ENCODE data around the gene DCAF11.
A peak's percentile ranks its signal among the peaks of the same experiment; 100 is the strongest.

The DCAF11 gene

GRCh38 chr14:24114532-24115421 lies at the start of gene DCAF11, which contains the start of gene NRL:
DCAF11 (plus strand) TSS chr14:24114777; CDS start chr14:24115595, 818 bp downstream.
NRL (minus strand) TSS chr14:24114949; CDS start chr14:24082848, 32,101 bp downstream.
- DNase-seq: peak; percentile 99

- DNase-seq: no peak
Measured at GRCh38 chr14:24064856-24065255, 49.7 kb upstream of the DCAF11 start.

DNA sequence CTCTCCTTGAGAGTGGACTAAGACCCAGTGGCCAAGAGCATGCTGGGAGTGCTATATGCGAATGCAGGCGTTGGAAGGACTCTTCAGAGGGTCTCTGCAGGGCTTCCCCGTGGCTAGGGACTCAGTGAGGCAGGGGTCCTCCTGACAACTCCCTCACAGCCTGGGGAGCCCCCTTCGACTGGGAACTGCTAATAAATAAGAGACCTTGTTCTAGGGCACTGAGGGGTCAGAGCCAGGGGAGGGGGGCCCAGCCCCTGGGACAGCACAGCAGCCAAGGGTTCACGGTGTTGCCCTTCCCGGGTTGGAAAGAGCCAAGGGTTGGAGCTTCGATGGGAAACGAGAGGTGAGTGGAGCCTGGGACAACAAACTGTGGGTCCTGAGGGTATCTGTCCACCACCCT lies 49.2 kb upstream of the DCAF11 start:
- DNase-seq: no peak

GRCh38 chr14:24066496-24067132 lies 48.0 kb upstream of the DCAF11 start:
- no peak for DNase-seq

GRCh38 chr14:24067133-24068082 lies 47.2 kb upstream of the DCAF11 start:
- DNase-seq: no peak

GRCh38 chr14:24068711-24069410 lies 45.7 kb upstream of the DCAF11 start:
- DNase-seq: no peak

- DNase-seq: no peak
Measured at GRCh38 chr14:24069411-24069735, 45.2 kb upstream of the DCAF11 start.

DNA sequence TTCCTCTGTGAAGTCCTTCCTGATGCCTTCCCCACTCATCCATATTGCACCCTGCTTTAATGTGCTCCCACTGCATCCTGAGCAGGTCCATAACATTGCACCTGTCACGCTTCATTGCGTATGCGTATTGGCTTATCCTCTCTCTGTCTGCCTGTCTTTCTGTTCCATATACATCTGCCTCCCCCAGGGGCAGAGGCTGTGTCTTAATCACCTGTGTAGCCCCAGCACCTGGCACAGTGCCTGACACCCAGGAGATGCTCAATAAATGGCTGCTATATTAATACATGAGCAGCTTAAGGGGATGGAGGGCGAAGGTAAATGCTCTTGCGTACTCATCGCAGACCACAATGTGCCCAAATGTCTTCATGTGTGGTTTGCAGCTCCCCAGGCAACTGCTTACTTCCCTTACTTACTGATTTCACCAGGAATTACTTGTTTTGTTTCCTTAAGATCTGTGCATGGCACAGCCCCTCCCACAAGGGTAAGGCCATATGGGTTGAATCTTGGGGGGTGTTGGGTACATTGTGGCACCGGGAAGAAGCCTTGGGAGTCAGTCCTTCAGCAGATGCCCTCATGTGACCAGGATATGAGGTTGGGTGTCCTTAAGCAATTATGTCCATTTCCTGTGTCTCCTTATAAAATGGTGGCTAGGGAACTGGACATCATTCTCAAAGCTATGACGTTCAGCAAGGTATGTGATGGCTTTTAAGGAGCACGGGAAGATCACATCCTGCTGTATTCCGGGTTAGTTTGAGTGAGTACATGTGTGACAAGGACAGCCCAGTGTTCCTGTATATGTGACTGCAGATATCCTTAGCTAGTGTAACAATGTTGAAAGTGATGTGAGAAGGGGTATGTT lies 44.1 kb upstream of the DCAF11 start:
- DNase-seq: no peak

GRCh38 chr14:24071144-24071697 lies 43.4 kb upstream of the DCAF11 start, which contains the start of gene CPNE6:
CPNE6 (plus strand) TSS chr14:24071562; CDS start chr14:24072937, 1,375 bp downstream.
- no peak for DNase-seq

- DNase-seq: no peak
Measured at GRCh38 chr14:24071836-24072430, 42.6 kb upstream of the DCAF11 start.

- DNase-seq: no peak
Measured at GRCh38 chr14:24072436-24072835, 42.1 kb upstream of the DCAF11 start.

GRCh38 chr14:24072881-24073877 lies 41.4 kb upstream of the DCAF11 start:
- no peak for DNase-seq

DNA sequence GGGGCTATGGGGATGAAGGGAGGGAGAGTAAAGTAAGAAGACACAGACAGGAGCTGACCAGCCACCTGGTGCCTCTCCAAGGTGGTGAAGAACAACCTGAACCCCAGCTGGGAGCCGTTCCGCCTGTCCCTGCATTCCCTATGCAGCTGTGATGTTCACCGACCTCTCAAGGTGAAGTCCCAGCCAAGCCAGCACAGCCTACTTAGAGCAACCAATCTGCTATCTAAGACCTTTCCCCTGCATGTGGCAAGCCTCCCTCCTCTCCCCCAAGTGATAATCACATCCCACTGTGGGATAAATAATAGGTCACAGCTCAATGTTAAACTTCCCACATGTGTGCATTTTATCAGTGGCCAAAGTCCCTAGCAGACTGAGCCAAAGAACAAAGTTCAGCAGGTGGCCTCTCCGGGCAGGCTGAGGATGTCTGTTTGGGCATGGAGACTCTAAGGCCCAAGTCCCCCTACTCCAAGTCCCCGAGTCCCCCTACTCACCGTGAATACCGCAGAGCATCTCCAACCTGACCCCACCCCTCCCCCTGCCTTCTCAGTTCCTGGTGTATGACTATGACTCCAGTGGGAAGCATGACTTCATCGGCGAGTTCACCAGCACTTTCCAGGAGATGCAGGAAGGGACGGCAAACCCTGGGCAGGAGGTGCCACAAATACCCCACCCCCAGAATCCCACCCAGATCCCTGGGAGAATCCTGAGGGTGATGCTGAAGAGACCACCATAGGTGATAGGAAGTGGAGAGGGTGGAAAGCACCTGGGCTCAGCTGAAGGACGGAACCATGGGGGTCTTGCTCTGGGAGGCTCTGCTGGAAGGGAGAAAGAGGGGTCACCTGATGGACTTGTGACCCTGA lies 39.7 kb upstream of the DCAF11 start:
- no peak for DNase-seq

DNA sequence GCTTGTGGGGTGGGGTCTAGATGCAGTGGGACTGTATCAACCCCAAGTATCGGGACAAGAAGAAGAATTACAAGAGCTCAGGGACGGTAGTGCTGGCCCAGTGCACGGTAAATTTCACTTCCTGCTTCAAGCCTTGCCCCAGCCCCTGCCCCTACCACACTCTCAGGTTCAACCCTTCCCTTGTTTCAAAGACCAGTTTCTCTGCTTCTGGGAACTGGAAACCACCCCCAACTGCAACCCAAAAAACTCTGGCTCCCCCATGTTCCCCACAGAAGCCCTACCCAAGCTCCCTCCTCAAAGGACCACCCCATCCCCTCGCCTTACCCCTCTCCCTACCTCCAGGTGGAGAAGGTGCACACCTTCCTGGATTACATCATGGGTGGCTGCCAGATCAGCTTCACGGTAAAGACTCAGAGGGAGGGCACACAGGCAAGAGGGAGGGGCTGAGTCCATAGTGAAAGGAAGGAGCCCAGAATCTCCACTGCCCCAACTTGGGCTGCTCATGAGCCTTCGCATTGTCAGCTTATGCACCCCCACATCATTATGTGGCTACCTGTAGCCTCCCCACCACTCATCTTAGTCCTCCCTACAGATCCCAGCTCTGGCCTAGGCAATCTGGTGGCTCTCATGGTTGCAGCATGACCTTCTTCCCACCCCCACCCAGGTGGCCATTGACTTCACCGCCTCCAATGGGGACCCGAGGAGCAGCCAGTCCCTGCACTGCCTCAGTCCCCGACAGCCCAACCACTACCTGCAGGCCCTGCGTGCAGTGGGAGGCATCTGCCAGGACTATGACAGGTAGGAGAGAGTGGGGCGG lies 38.9 kb upstream of the DCAF11 start:
- DNase-seq: no peak

- no peak for DNase-seq
Measured at GRCh38 chr14:24076302-24076601, 38.3 kb upstream of the DCAF11 start.

DNA sequence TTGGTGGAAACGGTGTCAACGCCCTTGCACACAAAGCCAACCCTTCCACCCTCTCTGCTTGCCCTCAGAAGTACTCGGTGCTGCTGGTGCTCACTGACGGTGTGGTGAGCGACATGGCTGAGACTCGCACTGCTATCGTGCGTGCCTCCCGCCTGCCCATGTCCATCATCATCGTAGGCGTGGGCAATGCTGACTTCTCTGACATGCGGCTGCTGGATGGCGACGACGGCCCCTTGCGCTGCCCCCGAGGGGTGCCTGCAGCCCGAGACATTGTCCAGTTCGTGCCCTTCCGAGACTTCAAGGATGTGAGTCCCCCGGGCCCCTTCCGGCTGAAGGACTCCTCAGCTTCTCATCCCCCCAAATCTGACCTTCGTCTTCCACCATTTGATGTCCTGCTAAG lies 37.5 kb upstream of the DCAF11 start:
- DNase-seq: no peak

GRCh38 chr14:24078146-24078545 lies 36.4 kb upstream of the DCAF11 start:
- no peak for DNase-seq

Measured in CD4-positive, alpha-beta T cell treated with Interleukin-17A for 4 hours (primary cell).